Lower leg skin (tissue), 3 donors: ENCODE measurements around the gene TMEM151A.

Experiments
- CTCF ChIP-seq, 3 donors: fragments of 450-650 bp; IDR thresholded peaks; one replicate each; pipeline ENCODE4 v1.5.1; 2016; ENCODE audit warnings: antibody characterized with exemption in 3 of 3, mild to moderate bottlenecking in 3 of 3, moderate library complexity in 2 of 3
- POLR2A ChIP-seq, 2 donors: fragments of 450-650 bp; IDR thresholded peaks; one replicate each; pipeline ENCODE4 v1.6.1; 2016 to 2017; ENCODE audit warnings: antibody characterized with exemption in 2 of 2, mild to moderate bottlenecking in 1 of 2, moderate library complexity in 1 of 2

GRCh38 chr11:66242095-66242765, 49.5 kb upstream of the TMEM151A start:
- TF ChIP-seq POLR2A (IDR thresholded peaks at IDR 0.05) (no peak), CTCF (IDR thresholded peaks at IDR 0.05) (no peak)
